Endodermal cell (in vitro differentiated cells): ENCODE results near the gene MTAP. TPM values are rescaled to one million over a fixed set of nuclear protein-coding genes. Genes with fewer than 3 reads are reported as not detected.

Experiments
- DNase-seq: peaks from one replicate; pipeline ENCODE4 v3.0.0-alpha.2; 2017
- H3K27ac ChIP-seq: 2 replicates; pipeline ENCODE4 v1.5.1; 2013; ENCODE audit warnings: mild to moderate bottlenecking, low read depth, low read length, moderate library complexity
- H3K27me3 ChIP-seq: 2 replicates; pipeline ENCODE4 v1.6.1; 2013; ENCODE audit warnings: mild to moderate bottlenecking, low read length, moderate library complexity; ENCODE audit not compliant: insufficient read depth, control insufficient read depth, poor library complexity, severe bottlenecking
- H3K36me3 ChIP-seq: 2 replicates; pipeline ENCODE4 v1.7.0; 2013; ENCODE audit warnings: mild to moderate bottlenecking, low read length, moderate library complexity; ENCODE audit not compliant: control insufficient read depth, insufficient read depth
- H3K4me1 ChIP-seq: one replicate; pipeline ENCODE4 v1.7.0; 2013; ENCODE audit warnings: low read length; ENCODE audit not compliant: control insufficient read depth, insufficient read depth
- H3K4me3 ChIP-seq: 2 replicates; pipeline ENCODE4 v1.5.1; 2013; ENCODE audit warnings: mild to moderate bottlenecking, low read length, moderate library complexity
- H3K9ac ChIP-seq: 2 replicates; pipeline ENCODE4 v1.6.1; 2013; ENCODE audit warnings: mild to moderate bottlenecking, low read length, moderate library complexity; ENCODE audit not compliant: poor library complexity, severe bottlenecking; ENCODE audit errors: extremely low read depth
- H3K9me3 ChIP-seq: 2 replicates; pipeline ENCODE4 v1.6.1; 2013; ENCODE audit warnings: mild to moderate bottlenecking, low read length, moderate library complexity; ENCODE audit not compliant: control insufficient read depth
- H3K27ac Mint-ChIP-seq: 2 replicates; pipeline ENCODE4 v1.8.0; 2020; ENCODE audit warnings: mixed read lengths
- H3K27me3 Mint-ChIP-seq: 2 replicates; pipeline ENCODE4 v1.8.0; 2021; ENCODE audit warnings: mild to moderate bottlenecking, mixed read lengths; ENCODE audit not compliant: insufficient read depth
- H3K36me3 Mint-ChIP-seq: 2 replicates; pipeline ENCODE4 v1.8.0; 2020; ENCODE audit warnings: low read depth, mixed read lengths
- H3K4me1 Mint-ChIP-seq: 2 replicates; pipeline ENCODE4 v1.8.0; 2020; ENCODE audit warnings: mixed read lengths
- H3K4me3 Mint-ChIP-seq: 2 replicates; pipeline ENCODE4 v1.8.0; 2020; ENCODE audit warnings: mild to moderate bottlenecking, moderate library complexity, mixed read lengths
- H3K9me3 Mint-ChIP-seq: 2 replicates; pipeline ENCODE4 v1.8.0; 2020; ENCODE audit warnings: mild to moderate bottlenecking, mixed read lengths
- whole genome bisulfite sequencing, 2 experiments: methylation state at CpG; one replicate each; pipeline versions ENCODE4 v1.1.5 to v1.1.7; 2013; ENCODE audit warnings: missing lambda C conversion rate in 2 of 2, mixed read lengths in 1 of 2; ENCODE audit not compliant: insufficient coverage in 1 of 2, insufficient read length in 1 of 2; 5-methylcytosine and 5-hydroxymethylcytosine counted together
- total RNA-seq, 2 donors: library from RNA; stranded (reverse); fragmentation: NEBNext Ultra II Directional in 1 of 2; extraction: Animal tissue kit (Norgen Biotek cat#: 25700) in 1 of 2; gene quantifications; 2 replicates in 1 of 2; 3 replicates in 1 of 2; pipeline ENCODE4 v1.2.1, GENCODE V29; 2021
- TF ChIP-seq, protein P1 (sequence below): fragments of 200-600 bp; sonication (generic); conservative IDR thresholded peaks from 2 replicates; pipeline ENCODE4 v1.5.0; 2021; ENCODE audit warnings: antibody characterized with exemption, mild to moderate bottlenecking

MTAP gene
- total RNA-seq, 2 donors from 2014 or later, result 81.0 to 99.0 TPM

DNA sequence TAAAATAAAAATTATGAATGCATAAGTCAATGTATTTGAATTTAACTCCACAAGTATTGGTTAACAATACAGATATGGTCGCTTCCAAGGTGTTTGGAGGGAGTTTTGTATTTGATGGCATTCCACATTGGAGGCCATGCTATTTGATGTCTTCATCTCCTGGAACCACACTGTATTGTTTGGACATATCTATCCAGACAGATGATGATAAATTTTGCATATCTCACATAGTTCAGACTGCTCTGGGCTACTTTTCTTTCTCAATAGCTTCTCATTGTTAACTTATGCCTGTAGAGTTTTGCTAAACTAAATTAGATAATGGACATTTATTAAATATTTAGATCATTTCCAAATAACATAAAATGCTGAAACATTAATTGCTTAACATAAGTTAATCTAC lies 133.7 kb downstream of the MTAP start:
- Histone ChIP-seq H3K36me3 (no peaks in the 10 kb centered on the region), H3K4me1 (no peaks in the 10 kb centered on the region), H3K4me3 (no peak overlapping the region), H3K9me3 (no peaks in the 10 kb centered on the region), H3K27ac (no peak overlapping the region), H3K27me3 (no peaks in the 10 kb centered on the region), H3K9ac (no peak overlapping the region)
- peaks cover 16% of the 10 kb centered on the region for H3K4me1 Mint-ChIP-seq
- H3K9me3 Mint-ChIP-seq, result no peaks in the 10 kb centered on the region
- WGBS, 2 experiments, result 89% methylated on average over 1 of the region's 1 CpG; no CpG with 5 or more reads in 1 of the 2 experiments
- TF ChIP-seq, protein P1, sequence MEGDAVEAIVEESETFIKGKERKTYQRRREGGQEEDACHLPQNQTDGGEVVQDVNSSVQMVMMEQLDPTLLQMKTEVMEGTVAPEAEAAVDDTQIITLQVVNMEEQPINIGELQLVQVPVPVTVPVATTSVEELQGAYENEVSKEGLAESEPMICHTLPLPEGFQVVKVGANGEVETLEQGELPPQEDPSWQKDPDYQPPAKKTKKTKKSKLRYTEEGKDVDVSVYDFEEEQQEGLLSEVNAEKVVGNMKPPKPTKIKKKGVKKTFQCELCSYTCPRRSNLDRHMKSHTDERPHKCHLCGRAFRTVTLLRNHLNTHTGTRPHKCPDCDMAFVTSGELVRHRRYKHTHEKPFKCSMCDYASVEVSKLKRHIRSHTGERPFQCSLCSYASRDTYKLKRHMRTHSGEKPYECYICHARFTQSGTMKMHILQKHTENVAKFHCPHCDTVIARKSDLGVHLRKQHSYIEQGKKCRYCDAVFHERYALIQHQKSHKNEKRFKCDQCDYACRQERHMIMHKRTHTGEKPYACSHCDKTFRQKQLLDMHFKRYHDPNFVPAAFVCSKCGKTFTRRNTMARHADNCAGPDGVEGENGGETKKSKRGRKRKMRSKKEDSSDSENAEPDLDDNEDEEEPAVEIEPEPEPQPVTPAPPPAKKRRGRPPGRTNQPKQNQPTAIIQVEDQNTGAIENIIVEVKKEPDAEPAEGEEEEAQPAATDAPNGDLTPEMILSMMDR, result no peak
- no peak for DNase-seq
- H3K36me3 Mint-ChIP-seq, result peaks cover 7% of the 10 kb centered on the region
- H3K4me3 Mint-ChIP-seq, result no peak overlapping the region
- no peaks in the 10 kb centered on the region for H3K27me3 Mint-ChIP-seq
- H3K27ac Mint-ChIP-seq, result no peak overlapping the region

DNA sequence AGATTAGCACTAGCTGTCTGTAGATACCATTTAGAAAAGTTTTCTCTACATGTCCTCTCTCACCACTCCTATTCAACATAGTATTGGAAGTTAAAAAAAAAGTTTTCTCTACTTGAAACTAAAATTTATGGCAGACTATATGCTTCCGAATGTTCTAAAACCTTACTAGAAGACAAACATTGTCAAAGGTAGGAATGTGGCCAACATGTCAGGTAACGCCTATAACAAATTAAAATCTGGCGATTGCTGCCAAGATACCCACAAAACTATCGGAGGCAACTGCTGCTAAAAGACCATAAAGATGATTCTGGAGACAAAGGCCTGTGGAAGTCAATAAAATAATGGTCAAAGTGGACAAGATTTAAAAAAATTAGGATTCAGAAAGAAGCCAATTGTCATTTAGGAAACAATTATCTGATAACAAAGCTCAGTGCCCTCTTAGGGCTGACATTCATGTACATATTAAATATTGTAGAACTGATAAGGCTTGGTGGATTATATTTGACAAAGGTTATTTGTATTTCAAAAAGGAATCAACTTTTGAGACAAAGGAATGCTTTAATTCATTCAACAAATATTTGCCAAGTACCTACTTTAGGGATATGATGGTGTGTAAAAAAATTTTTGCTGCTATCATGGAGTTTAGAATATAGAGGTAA lies 139.0 kb downstream of the MTAP start:
- no peaks in the 10 kb centered on the region for H3K9me3 Mint-ChIP-seq

DNA sequence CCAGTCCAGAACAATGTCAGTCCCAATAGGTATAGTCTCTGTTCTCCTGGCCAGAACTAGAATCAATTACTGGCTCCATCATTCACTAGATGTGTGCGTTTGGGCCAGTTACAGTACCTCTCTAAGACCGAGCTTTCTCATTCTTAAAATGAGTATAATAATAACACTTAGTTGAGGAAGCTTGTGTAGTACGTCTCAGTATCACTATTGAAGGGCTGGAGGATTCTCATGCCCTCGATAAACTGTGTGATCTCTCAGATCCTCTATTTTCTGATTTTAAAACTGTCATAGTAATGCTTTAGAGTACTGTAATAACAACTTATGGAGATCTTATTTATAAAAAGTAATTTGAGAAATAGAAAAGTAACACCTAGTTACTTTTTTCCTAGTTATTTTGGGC lies 141.0 kb downstream of the MTAP start:
- no peaks in the 10 kb centered on the region for H3K36me3 ChIP-seq
- Mint-ChIP-seq H3K36me3 (no peaks in the 10 kb centered on the region), H3K4me1 (no peaks in the 10 kb centered on the region), H3K27me3 (peaks cover 6% of the 10 kb centered on the region), H3K27ac (no peak overlapping the region), H3K4me3 (no peak overlapping the region), H3K9me3 (peaks cover 1% of the 10 kb centered on the region)
- DNase-seq, result no peak
- H3K27ac ChIP-seq, result no peak overlapping the region
- no peaks in the 10 kb centered on the region for H3K4me1 ChIP-seq
- TF ChIP-seq, protein P1, result no peak
- no peaks in the 10 kb centered on the region for H3K9me3 ChIP-seq
- WGBS, 2 experiments, result 92% methylated on average over 4 of the region's 4 CpGs; no CpG with 5 or more reads in 1 of the 2 experiments
- no peaks in the 10 kb centered on the region for H3K27me3 ChIP-seq
- no peak overlapping the region for H3K4me3 ChIP-seq
- H3K9ac ChIP-seq, result no peak overlapping the region

More for the DNA sequence above, 139.0 kb downstream of the MTAP start:
- H3K27me3 Mint-ChIP-seq, result peaks cover 6% of the 10 kb centered on the region
- DNase-seq, result no peak
- H3K4me3 Mint-ChIP-seq, result no peak overlapping the region
- Histone ChIP-seq H3K4me3 (no peak overlapping the region), H3K27ac (no peak overlapping the region), H3K27me3 (no peaks in the 10 kb centered on the region), H3K9ac (no peak overlapping the region), H3K4me1 (no peaks in the 10 kb centered on the region), H3K36me3 (no peaks in the 10 kb centered on the region), H3K9me3 (no peaks in the 10 kb centered on the region)
- no peaks in the 10 kb centered on the region for H3K36me3 Mint-ChIP-seq
- H3K4me1 Mint-ChIP-seq, result no peaks in the 10 kb centered on the region
- 90 to 93% methylated on average over 4 of the region's 4 CpGs for WGBS, 2 experiments
- H3K27ac Mint-ChIP-seq, result no peak overlapping the region
- TF ChIP-seq, protein P1, result no peak
